ENCODE data around the gene ATXN10.

ATXN10 gene

GRCh38 chr22:45804986-45805325, 133.3 kb downstream of the ATXN10 start:
- no peak overlapping the region for H3K27ac ChIP-seq
- no peak for TF ChIP-seq ZFX (IDR thresholded peaks at IDR 0.05)
- TF ChIP-seq, protein P1, sequence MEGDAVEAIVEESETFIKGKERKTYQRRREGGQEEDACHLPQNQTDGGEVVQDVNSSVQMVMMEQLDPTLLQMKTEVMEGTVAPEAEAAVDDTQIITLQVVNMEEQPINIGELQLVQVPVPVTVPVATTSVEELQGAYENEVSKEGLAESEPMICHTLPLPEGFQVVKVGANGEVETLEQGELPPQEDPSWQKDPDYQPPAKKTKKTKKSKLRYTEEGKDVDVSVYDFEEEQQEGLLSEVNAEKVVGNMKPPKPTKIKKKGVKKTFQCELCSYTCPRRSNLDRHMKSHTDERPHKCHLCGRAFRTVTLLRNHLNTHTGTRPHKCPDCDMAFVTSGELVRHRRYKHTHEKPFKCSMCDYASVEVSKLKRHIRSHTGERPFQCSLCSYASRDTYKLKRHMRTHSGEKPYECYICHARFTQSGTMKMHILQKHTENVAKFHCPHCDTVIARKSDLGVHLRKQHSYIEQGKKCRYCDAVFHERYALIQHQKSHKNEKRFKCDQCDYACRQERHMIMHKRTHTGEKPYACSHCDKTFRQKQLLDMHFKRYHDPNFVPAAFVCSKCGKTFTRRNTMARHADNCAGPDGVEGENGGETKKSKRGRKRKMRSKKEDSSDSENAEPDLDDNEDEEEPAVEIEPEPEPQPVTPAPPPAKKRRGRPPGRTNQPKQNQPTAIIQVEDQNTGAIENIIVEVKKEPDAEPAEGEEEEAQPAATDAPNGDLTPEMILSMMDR (conservative IDR thresholded peaks at IDR 0.05): no peak

DNA sequence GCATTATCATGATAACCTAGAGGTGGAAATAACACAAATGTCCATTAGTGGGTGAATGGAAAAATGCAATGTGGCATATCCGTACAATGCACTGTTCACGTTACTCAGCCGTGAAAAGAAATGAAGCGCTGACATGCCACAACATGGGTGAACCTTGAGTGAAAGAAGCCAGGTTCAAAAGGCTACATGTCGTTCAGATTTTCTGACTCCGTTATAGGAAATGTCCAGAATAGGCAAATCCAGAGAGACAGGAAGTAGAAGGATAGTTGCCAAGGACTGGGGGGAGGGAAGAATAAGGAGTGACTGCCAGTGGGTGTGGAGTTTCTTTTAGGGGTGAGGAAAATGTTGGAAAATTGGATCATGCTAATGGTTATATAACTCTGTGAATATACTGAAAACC, 133.8 kb downstream of the ATXN10 start:
- no peak overlapping the region for H3K27ac ChIP-seq

DNA sequence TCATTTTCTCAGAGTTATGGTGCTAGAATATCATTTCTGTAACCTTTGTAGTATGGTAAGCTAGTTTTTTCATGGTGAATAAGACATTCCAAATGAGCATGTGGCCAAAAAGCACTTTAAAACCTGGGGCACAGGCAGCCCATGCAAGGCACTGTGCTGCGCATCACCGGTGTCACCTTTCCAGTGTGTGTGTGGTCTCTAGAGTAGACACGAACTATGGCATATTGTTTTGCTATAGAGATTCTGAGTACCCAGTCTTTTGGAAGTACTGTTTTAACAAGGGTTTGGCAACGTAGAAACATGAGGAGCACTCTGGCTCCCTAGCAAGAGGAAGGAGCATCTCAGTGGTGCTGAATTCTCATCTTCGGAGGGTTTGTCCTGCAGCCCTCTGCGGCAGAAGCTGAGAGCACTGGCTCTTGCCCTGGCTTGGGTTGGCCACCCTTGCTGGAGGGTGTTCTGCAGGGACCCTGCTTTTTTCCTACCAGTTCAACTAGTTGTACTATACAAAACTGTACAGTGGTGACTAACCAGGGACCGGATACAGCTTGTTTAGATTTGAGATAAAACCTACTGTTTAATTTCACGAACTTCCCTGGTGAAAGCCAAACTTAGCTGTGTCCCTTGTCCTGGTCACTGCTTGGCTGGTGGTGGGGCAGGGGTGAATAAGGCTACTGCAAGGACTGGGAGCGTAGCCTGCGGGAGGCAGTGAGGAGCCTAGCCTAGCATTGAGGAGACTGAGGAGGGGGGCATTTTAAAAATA, 135.7 kb downstream of the ATXN10 start:
- TF ChIP-seq, protein P1 (conservative IDR thresholded peaks at IDR 0.05): no peak
- no peak for TF ChIP-seq ZFX (IDR thresholded peaks at IDR 0.05)

More for the DNA sequence above, 133.8 kb downstream of the ATXN10 start:
- TF ChIP-seq, protein P1 (conservative IDR thresholded peaks at IDR 0.05): no peak
- TF ChIP-seq ZFX (IDR thresholded peaks at IDR 0.05): no peak

GRCh38 chr22:45812910-45813309, 141.3 kb downstream of the ATXN10 start:
- no peak for TF ChIP-seq ZFX (IDR thresholded peaks at IDR 0.05)
- TF ChIP-seq, protein P1 (conservative IDR thresholded peaks at IDR 0.05): no peak

More for the DNA sequence above, 135.7 kb downstream of the ATXN10 start:
- no peak overlapping the region for H3K27ac ChIP-seq

DNA sequence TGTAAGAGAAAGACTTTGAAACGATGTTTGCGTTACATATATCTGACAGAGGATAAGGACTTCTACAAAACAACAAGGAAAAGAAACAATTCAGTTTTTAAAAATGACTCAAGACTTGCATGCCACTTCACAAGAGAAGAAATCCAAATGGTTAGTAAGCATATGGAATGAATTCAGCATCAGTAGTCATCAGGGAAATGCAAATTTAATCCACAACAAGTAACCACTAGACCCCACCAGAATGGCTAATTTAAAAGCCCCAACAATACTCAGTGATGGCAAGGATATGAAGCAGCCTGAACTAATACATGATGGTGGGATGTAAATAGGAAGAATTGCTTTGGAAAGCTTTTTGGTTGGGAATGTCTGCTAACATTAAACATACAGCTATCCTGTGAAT, 142.6 kb downstream of the ATXN10 start:
- TF ChIP-seq, protein P1 (conservative IDR thresholded peaks at IDR 0.05): no peak
- no peak for TF ChIP-seq ZFX (IDR thresholded peaks at IDR 0.05)
- no peak overlapping the region for H3K27ac ChIP-seq

More at GRCh38 chr22:45812910-45813309, 141.3 kb downstream of the ATXN10 start:
- H3K27ac ChIP-seq: no peak overlapping the region

DNA sequence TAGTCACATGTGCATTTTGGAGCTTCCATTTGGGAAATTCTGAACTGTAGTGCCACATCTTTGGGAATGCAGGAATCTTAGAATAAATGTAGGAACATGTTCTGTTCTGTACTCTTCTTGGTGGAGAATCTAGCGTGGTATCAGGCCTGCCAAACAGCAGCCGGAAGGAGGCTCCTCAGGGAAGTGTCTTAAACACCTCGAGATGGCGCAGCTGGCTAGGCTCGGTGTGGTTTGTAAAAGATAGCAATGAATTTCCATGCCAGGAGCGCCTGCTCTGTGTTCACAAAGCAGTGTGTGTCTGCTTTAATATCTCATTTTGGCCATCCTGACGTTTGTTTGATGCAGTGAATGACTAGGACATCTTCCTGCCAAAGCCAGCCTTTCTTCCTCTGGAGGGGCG, 145.1 kb downstream of the ATXN10 start:
- peak overlapping the region; percentile 69 for H3K27ac ChIP-seq
- TF ChIP-seq, protein P1 (conservative IDR thresholded peaks at IDR 0.05): no peak
- no peak for TF ChIP-seq ZFX (IDR thresholded peaks at IDR 0.05)

DNA sequence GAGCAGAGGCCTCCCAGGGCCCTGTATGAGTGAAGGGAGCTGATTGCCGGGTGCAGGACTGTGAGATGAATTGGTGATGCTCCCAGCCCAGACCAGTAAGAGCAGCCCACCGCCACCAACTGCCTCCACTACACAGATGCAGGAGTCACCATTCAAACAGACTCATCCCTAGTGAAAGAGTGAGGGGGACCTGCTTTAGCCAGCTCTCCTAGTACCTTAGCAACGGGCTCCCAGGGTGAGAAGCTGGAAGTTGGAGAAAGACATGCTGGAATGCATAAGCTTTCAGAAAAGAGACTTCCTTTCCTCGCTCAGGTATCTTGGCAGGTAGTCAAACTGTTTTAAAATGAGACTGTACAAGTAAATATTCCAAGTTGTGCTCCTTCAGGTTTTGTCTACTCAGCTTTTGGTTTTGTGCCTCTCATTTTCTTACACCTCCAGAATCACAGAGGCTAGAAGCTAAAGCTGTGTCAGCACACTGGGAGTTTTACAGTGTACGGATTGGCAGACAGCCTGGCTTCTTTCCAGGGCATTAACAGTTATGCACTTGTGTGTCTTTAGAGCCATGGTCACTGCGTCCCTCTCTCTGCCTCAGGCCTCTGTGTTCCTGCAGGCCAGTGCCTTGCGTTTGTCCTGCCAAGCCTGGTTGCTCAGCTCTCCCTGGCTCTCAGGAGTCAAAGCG, 146.2 kb downstream of the ATXN10 start:
- peak overlapping the region; percentile 69 for H3K27ac ChIP-seq
- TF ChIP-seq, protein P1 (conservative IDR thresholded peaks at IDR 0.05): no peak
- no peak for TF ChIP-seq ZFX (IDR thresholded peaks at IDR 0.05)
